Stimulated activated naive CD8-positive, alpha-beta T cell treated with anti-CD3 and anti-CD28 coated beads, Interleukin-15, Interleukin-2, amounts not matched to agents 100 ng/mL and 50 ng/mL, for 24 hours (primary cell): ENCODE data around the gene DHRS1.

Experiments used
- H3K27ac Mint-ChIP-seq: one replicate; pipeline ENCODE4 v1.8.0; 2021; ENCODE audit warnings: mild to moderate bottlenecking, mixed read lengths
- H3K27me3 Mint-ChIP-seq: one replicate; pipeline ENCODE4 v1.8.0; 2021; ENCODE audit warnings: mixed read lengths
- H3K36me3 Mint-ChIP-seq: one replicate; pipeline ENCODE4 v1.8.0; 2021; ENCODE audit warnings: low read depth, mixed read lengths
- H3K4me1 Mint-ChIP-seq: one replicate; pipeline ENCODE4 v1.8.0; 2021; ENCODE audit warnings: low read depth, mixed read lengths
- H3K4me3 Mint-ChIP-seq: one replicate; pipeline ENCODE4 v1.8.0; 2021; ENCODE audit warnings: mild to moderate bottlenecking, mixed read lengths
- H3K9me3 Mint-ChIP-seq: one replicate; pipeline ENCODE4 v1.8.0; 2021; ENCODE audit warnings: mixed read lengths

DHRS1 gene

DNA sequence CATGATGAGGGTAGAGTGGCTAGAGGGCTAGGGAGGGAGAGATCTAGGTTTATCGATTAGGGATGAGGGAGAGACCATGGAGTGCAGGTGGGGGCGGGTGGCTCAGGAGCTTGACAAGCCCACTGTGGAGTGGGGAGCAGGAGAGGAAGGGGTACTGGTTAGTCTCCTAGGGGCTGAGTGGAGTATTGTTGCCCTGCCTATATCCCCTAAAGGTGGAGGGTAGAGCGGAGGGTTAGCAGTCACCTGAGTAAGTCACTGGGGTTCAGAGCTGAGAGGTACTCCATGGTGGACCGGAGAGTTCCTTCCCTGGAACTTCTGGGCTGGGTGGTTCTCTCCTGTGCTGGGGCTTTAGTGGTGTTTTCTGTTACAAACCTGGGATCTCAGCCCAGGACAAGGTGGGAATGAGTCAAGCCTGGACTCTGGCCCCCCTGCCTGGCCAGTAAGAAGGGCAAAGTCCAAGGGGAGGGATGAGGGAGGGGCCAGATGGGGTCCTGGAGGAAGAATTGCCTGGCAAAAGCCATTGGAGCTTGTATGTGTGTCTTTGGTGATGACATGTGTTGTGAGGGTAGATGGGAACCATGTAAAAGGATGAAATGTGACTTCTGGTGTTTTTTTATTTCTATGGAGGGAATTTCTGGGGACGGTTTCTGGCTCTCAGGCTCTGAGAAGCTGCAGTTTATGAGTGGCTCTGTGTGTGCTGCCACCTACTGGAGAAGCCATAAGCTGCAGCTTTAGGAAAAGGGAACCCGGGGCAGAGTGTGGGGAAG lies 8.2 kb upstream of the DHRS1 start, which contains the start of gene CIDEB:
CIDEB (minus strand) TSS at position 403 of the 767 bp plus-strand sequence; CDS start at position 284, 119 bp downstream.
- H3K4me1 Mint-ChIP-seq = peaks cover 39% of the 10 kb centered on the region
- peaks cover 67% of the 10 kb centered on the region for H3K36me3 Mint-ChIP-seq
- H3K9me3 Mint-ChIP-seq = no peaks in the 10 kb centered on the region
- H3K4me3 Mint-ChIP-seq = no peak within 1 kb of the TSS
- no peaks in the 10 kb centered on the region for H3K27me3 Mint-ChIP-seq
- H3K27ac Mint-ChIP-seq = peak within 1 kb of the TSS; percentile 2

DNA sequence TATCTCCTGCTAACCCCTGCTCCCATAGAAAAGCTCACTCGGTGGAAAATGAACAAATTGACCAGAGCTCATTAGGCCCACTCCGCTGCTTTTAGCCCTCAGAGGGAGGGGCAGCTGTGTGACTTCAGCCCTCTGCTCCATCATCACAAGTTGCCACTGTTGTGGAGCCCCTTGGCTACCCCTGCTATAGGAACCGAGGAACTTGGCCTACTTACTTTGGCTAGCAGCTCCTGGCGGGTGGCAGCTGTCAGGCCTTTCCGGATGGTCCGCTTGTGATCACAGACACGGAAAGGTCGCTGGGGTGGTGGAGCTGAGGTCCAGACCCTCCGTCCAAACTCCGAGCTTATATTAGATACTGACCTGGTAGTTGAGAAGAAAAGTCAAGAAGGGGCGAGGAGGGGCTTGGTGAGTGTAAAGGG lies 7.6 kb upstream of the DHRS1 start:
- Mint-ChIP-seq H3K27ac (peak overlapping the region; percentile 2), H3K27me3 (no peaks in the 10 kb centered on the region), H3K9me3 (no peaks in the 10 kb centered on the region), H3K4me3 (no peak overlapping the region), H3K4me1 (peaks cover 33% of the 10 kb centered on the region), H3K36me3 (peaks cover 63% of the 10 kb centered on the region)

DNA sequence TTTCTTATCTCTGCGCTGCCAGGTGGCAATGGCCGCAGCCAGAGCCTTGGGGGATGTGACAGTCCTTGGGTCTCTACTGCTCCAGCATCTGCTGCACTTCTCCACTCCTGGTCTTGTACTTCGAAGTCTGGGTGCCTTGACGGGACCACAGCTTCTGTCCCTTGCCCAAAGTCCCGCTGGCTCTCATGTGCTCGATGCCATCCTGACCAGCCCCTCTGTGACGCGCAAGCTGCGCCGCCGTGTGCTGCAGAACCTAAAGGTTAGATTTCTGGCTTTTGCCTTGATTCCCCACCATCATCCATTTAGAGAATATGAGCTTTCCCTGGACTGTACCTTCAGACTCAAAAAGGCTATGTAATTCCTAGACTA lies 4.4 kb upstream of the DHRS1 start:
- Mint-ChIP-seq H3K36me3 (peaks cover 68% of the 10 kb centered on the region), H3K27me3 (no peaks in the 10 kb centered on the region), H3K4me1 (peaks cover 30% of the 10 kb centered on the region), H3K27ac (no peak overlapping the region), H3K4me3 (no peak overlapping the region), H3K9me3 (no peaks in the 10 kb centered on the region)

DNA sequence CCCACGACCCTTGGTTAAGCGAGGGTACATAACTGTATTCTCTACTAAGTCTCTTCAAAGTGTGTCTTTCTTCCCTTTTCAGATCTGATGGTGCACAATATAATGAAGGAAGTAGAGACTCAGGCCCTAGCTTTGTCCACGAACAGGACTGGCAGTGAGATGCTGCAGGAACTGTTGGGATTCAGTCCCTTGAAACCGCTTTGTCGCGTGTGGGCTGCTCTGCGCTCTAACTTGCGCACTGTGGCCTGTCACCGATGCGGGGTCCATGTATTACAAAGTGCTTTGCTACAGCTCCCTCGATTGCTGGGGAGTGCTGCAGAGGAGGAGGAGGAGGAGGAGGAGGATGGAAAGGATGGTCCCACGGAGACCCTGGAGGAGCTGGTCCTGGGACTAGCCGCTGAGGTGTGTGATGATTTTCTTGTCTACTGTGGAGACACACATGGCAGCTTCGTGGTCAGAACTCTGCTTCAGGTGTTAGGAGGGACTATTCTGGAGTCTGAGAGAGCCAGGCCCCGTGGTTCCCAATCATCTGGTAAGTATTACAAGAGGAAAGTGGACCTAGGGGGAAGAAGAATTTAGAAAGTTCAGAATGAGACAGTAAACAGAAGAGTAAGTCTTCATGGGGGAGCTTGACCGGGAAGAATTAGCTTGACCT lies 873 bp upstream of the DHRS1 start:
- Mint-ChIP-seq H3K27ac (peak overlapping the region; percentile 84), H3K9me3 (no peaks in the 10 kb centered on the region), H3K36me3 (peaks cover 49% of the 10 kb centered on the region), H3K4me1 (peaks cover 51% of the 10 kb centered on the region), H3K4me3 (peak overlapping the region; percentile 92), H3K27me3 (no peaks in the 10 kb centered on the region)

DNA sequence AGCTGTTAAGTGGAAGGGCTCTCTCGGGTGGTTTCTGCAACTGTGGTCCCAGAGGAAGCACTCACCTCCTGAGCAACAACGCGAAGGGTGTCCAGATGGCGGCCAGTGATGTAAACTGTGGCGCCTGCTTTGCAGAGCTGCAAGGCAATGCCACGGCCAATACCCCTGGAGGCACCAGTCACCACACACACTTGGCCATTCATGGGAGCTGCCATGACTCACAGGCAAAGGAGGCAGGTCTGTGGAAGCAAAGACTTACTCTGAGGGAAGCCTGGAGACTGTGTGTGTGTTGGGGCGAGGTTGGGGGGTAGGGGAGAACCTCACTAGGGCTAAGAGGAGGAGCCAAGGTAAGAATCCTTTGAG lies 707 bp downstream of the DHRS1 start:
- Mint-ChIP-seq H3K4me3 (peak overlapping the region; percentile 92), H3K9me3 (no peaks in the 10 kb centered on the region), H3K4me1 (peaks cover 51% of the 10 kb centered on the region), H3K36me3 (peaks cover 42% of the 10 kb centered on the region), H3K27ac (peak overlapping the region; percentile 84), H3K27me3 (no peaks in the 10 kb centered on the region)

DNA sequence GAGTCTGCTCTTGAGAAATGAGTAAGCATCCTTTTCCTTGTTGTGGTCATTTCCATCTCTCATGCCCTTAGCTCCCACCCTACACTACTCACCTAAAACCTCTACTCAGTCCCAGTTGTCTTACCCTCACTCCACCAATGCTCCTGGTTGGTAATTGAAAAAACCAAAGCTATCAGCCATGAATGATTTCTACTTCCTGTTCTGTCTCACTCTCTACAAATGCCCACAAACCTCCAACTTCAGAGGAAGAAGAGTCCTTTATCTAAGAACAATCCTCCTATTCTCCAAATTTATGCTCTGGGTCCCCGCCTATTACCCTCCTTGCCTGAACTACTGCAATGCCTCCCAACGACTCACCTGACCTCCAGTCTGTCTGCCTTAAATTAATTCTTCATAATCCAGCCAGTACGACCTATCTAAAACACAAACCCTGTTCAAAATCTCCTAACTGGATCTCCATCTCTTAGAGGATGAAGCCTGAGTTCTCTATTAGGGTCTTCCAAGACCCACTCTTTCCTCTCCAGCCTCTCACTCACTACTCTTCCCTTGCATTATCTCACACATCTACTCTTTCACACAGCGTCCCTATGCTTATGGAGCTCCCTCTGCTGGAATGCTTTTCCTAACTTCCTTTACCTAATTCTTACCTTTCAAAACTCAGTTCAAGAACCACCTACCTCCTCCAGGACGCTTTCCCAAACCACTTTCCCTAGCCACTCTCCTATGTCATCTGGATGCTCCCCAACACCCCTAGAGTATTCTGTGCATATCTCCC lies 2.2 kb downstream of the DHRS1 start:
- no peaks in the 10 kb centered on the region for H3K27me3 Mint-ChIP-seq
- H3K27ac Mint-ChIP-seq = peak overlapping the region; percentile 90
- peaks cover 43% of the 10 kb centered on the region for H3K36me3 Mint-ChIP-seq
- H3K9me3 Mint-ChIP-seq = no peaks in the 10 kb centered on the region
- peak overlapping the region; percentile 14 for H3K4me3 Mint-ChIP-seq
- peaks cover 51% of the 10 kb centered on the region for H3K4me1 Mint-ChIP-seq

DNA sequence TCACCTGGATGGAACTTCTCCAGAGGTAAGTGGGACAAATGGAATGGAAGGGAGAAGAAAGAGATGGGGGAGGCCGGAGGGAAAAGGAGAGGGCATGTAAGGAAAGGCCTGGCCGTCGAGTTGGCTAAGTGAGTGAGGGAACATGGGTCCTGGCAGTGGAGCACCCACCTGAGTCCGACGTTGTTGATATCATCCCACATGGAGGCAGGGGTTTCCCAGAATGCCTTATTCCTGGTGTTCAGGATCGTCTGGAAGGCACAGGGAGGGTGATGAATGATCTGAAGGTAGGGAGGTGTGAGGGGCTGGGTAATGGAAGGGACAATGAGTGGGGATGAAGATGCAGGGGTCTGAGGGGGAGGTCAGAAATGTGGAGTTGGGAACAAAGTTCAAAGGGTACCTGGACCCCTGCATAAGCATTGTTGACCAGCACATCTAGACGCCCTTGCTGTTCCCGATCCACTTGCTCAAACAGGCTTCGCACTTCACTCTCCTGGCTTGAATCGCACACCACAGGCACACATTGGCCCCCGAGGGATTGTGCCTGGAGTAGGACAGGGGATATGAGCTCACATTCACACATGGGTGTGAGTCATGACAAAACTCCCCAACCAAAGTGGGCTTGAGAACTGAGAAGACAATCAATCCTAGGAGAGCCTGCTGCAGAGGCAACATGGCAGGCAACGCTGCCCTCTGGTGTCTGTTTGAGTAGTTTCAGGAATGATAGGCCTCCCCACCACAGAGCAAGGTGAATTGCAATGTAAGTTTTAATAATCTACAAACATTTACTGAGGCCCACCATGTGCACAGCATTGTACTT lies 3.0 kb downstream of the DHRS1 start:
- Mint-ChIP-seq H3K36me3 (peaks cover 40% of the 10 kb centered on the region), H3K4me1 (peaks cover 57% of the 10 kb centered on the region), H3K27ac (peak overlapping the region; percentile 90), H3K27me3 (no peaks in the 10 kb centered on the region), H3K9me3 (no peaks in the 10 kb centered on the region), H3K4me3 (peak overlapping the region; percentile 41)

DNA sequence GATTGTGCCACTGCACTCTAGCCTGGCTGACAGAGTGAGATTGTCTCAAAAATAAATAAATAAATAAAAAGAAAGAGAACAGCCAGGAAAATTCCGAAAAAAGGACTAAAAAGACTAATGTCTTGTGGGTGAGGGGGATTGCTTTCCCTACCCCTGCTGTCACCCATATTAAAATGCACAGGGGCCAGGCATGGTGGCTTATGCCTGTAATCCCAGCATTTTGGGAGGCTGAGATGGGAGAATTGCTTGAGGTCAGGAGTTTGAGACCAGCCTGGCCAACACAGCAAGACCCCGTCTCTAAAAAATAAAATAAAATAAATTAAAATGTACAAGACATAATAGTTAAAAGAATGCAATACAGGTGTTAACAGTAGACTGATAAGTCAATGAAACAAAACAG lies 6.1 kb downstream of the DHRS1 start:
- Mint-ChIP-seq H3K27me3 (no peaks in the 10 kb centered on the region), H3K4me3 (no peak overlapping the region), H3K4me1 (peaks cover 59% of the 10 kb centered on the region), H3K27ac (no peak overlapping the region), H3K36me3 (peaks cover 49% of the 10 kb centered on the region), H3K9me3 (no peaks in the 10 kb centered on the region)

DNA sequence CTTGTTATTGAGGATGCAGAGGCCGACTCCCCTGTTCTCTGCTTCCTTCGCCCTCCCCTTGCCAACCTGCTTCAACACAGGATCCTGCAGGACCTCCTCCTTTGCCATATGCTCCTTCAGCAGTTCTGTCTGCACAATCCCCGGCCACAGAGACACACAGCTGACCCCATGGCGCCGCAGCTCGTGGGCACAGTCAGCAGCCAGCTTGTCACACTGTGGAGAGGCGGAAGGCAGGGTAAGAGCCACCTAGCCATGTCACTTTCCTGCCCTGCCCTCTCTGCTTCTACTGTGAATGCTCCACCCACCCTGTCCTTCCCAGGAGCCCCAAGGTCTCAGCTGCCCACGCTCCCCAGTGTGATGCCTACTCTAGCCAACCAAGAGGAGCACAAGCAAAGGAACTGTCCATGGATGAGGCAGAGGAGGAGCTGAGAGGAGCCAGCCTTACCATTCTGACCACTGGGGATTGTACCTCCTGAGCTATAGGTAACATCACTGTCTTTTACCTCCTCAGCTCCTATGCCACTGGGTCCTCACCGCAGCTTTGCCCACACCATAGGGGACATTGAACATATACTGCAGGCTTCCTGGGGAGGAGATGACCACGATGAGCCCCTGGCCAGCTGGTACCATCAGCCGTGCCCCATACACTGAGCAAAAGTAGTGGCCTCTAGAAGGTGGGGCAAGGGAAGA lies 7.3 kb downstream of the DHRS1 start:
- H3K4me1 Mint-ChIP-seq = peaks cover 57% of the 10 kb centered on the region
- no peak overlapping the region for H3K27ac Mint-ChIP-seq
- no peak overlapping the region for H3K4me3 Mint-ChIP-seq
- H3K9me3 Mint-ChIP-seq = no peaks in the 10 kb centered on the region
- no peaks in the 10 kb centered on the region for H3K27me3 Mint-ChIP-seq
- H3K36me3 Mint-ChIP-seq = peaks cover 49% of the 10 kb centered on the region

DNA sequence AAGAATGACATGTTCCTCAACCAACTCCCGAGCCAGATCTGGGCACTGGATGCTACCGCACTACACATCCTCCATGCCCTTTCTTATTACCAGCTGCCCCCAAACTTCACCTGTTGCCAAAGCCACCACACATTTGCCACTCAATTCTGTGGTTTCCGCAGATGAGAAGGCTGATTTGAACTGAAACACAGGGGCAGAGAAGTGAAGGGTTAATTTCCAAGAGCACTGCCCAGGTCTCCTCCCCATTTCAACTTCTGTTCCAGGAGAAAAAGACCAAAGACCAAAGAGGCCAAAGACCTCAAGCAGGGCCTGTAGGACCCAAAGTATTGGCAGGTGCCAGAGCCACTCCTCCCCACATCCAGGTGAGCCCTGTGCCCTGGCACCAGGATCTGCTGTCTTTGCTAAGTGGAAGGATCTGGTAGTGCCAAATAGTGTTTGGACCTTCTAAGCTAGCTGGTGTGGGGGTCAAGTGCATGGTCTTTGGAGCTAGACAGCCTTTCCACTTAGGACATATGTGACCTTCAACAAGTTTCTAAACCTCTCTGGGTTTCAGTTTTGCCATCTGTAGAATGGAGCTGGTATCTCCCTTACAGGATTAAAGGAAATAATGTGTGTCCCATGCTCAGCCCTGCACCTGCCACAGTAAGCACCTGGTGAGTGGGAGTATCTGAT lies 8.0 kb downstream of the DHRS1 start:
- Mint-ChIP-seq H3K27ac (no peak overlapping the region), H3K9me3 (no peaks in the 10 kb centered on the region), H3K4me3 (no peak overlapping the region), H3K36me3 (peaks cover 46% of the 10 kb centered on the region), H3K27me3 (no peaks in the 10 kb centered on the region), H3K4me1 (peaks cover 50% of the 10 kb centered on the region)

DNA sequence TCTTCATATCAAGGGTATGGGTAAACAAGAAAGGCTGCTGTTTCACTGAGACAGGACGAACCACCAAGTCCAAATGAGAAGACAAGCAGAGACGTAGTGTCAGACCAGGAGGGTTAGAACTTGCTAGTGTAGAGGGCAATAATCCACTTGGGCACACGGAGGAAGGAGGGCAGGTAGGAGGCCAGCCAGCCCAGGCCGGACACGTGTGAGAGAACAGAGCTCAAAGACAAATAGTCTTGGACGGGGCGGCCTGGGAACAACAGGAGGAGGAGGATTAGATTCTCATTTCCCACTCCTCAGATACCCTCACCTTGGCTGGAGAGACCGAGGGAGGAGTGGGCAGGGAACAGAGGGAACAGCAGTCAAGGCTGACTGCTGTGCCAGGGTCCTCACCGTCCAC lies 8.8 kb downstream of the DHRS1 start:
- H3K36me3 Mint-ChIP-seq = peaks cover 38% of the 10 kb centered on the region
- H3K9me3 Mint-ChIP-seq = no peaks in the 10 kb centered on the region
- H3K4me3 Mint-ChIP-seq = no peak overlapping the region
- H3K27me3 Mint-ChIP-seq = no peaks in the 10 kb centered on the region
- H3K27ac Mint-ChIP-seq = no peak overlapping the region
- peaks cover 42% of the 10 kb centered on the region for H3K4me1 Mint-ChIP-seq

DNA sequence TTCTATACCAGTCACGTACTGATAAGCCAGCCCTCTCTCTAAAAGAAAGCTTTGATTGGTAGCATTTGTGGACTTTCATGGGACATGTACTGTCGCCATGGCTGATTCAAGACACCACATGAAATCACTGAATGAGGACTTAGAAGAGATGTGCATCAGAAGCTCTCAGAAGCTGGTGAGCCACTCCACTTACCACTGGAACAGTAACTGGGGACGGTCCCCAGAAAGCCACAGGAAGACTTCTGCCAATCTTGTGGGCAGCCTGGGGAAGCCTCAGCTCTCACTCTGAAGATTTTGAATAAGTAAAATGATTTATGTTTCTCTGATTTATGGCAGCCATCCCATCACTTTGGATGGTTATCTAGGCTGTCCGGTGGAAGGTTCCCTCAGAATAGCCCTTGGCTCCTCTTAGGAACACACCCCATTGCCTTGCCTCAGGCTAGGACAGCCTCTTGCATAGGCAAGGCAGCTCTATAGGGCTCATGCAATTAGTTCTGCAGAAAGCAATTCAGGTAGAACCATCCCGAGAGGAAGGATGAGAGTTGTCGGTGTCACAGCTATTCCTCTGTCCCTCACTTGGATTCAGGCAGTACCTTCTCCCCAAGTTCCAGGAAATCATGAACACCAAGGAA lies 9.8 kb downstream of the DHRS1 start:
- Mint-ChIP-seq H3K27me3 (no peaks in the 10 kb centered on the region), H3K36me3 (peaks cover 32% of the 10 kb centered on the region), H3K27ac (no peak overlapping the region), H3K4me3 (no peak overlapping the region), H3K4me1 (peaks cover 45% of the 10 kb centered on the region), H3K9me3 (no peaks in the 10 kb centered on the region)

DNA sequence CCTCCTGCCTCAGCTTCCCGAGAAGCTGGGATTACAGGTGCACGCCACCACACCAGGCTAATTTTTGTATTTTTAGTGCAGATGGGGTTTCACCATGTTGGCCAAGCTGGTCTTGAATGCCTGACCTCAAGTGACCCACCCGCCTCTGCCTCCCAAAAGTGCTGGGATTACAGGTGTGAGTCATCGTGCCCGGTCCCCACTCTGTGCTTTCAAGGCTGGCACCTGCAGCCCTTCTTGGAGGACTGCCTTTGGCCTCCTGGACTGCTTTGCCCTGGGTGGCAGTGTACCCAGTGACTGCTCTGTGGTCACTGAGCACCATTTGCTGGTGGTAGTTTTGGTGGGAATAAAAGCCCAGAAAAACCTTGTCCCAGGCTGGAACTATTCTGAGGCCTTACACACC lies 12.6 kb downstream of the DHRS1 start:
- Mint-ChIP-seq H3K4me3 (no peak overlapping the region), H3K9me3 (no peaks in the 10 kb centered on the region), H3K36me3 (peaks cover 17% of the 10 kb centered on the region), H3K27ac (no peak overlapping the region), H3K27me3 (no peaks in the 10 kb centered on the region), H3K4me1 (peaks cover 43% of the 10 kb centered on the region)
